Pancreas (tissue), 10 donors: Measurements from ENCODE around the gene ABO. TPM values are rescaled to one million over a fixed set of nuclear protein-coding genes. Genes with fewer than 3 reads are reported as not detected.

Experiments
- ATAC-seq, 4 donors: fragments of 200-7000 bp; cut with Tn5 transposase; one replicate each; pipeline versions ENCODE4 v1.8.0 to v1.9.1; 2020; ENCODE audit warnings: mild to moderate bottlenecking in 4 of 4, moderate library complexity in 4 of 4
- DNase-seq, 6 donors: peaks; one replicate each; pipeline ENCODE4 v3.0.0-alpha.2; 2020
- FAIRE-seq: peaks from 2 replicates; lab custom pipeline; 2012; peaks lifted over from hg19 to GRCh38; lab: Jason Lieb, UNC
- H3K27ac ChIP-seq, 4 donors: fragments of 200-600 bp; sonication (generic); 1 replicate in 3 of 4; 2 replicates in 1 of 4; pipeline versions ENCODE4 v1.5.0 to v1.8.0; 2020
- H3K27me3 ChIP-seq, 4 donors: fragments of 200-600 bp; one replicate each; pipeline ENCODE4 v1.8.0; 2021
- H3K36me3 ChIP-seq, 3 donors: fragments of 200-600 bp; sonication (generic) in 1 of 3; one replicate each; pipeline versions ENCODE4 v1.5.0 to v1.8.0; 2020 to 2021
- H3K4me1 ChIP-seq, 3 donors: fragments of 200-600 bp; one replicate each; pipeline ENCODE4 v1.8.0; 2021
- H3K4me3 ChIP-seq, 4 donors: fragments of 200-600 bp; sonication (generic) in 2 of 4; one replicate each; pipeline versions ENCODE4 v1.5.0 to v1.8.0; 2020 to 2021
- H3K9me3 ChIP-seq, 4 donors: fragments of 200-600 bp; one replicate each; pipeline ENCODE4 v1.8.0; 2021
- CTCF ChIP-seq, 4 donors: fragments of 200-600 bp; sonication (generic) in 3 of 4; IDR thresholded peaks; one replicate each; pipeline versions ENCODE4 v1.5.0 to v1.8.0; 2021; ENCODE audit warnings: antibody characterized with exemption in 4 of 4
- WGBS, 2 donors: extraction: QIAGEN DNeasy Blood & Tissue Kit; methylation state at CpG; one replicate each; pipeline ENCODE4 v1.1.7; 2013; 5-methylcytosine and 5-hydroxymethylcytosine counted together
- intact Hi-C, 3 donors: fragments of 100-400 bp; cut with DNase I; formaldehyde crosslinking; loops; one replicate each; pipeline versions ENCODE4 v1.11.1 to v1.14.2; 2022
- polyA plus RNA-seq, 2 donors: library from polyadenylated mRNA; stranded (reverse); fragments of 200-250 nt; gene quantifications; one replicate each; pipeline ENCODE4 v1.2.3, GENCODE V29; 2013
- total RNA-seq, 6 donors: library from RNA; stranded (reverse); fragmentation: NEBNext Ultra II Directional in 4 of 6; extraction: Animal tissue kit (Norgen Biotek cat#: 25700) in 4 of 6; gene quantifications; one replicate each; pipeline versions ENCODE4 v1.2.1 to v1.2.4, GENCODE V29; 2021 to 2023
- donor health status: healthy with polysubstance abuse.
- donor health status: DM: no; HTN: no; CAD: no; lungs with moderate emphysema.
- donor health status: DM: no; HTN: no; CAD: no.
- donor health status: control.
- donor health status: control.
- donor health status: Bipolar disorder and iron deficiency.
- donor health status: DM: yes; HTN: yes; CAD: no.
- donor health status: DM: no; HTN: no; CAD: no.
- donor health status: DM: no; HTN: no; CAD: no.
- donor health status: DM: yes; HTN: yes; CAD: no.

ABO gene
- total and polyA plus RNA-seq, 8 donors: 2.1 to 10.2 (median 5.4) TPM

- H3K36me3 ChIP-seq: no peaks in the 10 kb centered on the region
- no peak for ATAC-seq
Observed at GRCh38 chr9:133307301-133307700, 32.3 kb upstream of the ABO start.

DNA sequence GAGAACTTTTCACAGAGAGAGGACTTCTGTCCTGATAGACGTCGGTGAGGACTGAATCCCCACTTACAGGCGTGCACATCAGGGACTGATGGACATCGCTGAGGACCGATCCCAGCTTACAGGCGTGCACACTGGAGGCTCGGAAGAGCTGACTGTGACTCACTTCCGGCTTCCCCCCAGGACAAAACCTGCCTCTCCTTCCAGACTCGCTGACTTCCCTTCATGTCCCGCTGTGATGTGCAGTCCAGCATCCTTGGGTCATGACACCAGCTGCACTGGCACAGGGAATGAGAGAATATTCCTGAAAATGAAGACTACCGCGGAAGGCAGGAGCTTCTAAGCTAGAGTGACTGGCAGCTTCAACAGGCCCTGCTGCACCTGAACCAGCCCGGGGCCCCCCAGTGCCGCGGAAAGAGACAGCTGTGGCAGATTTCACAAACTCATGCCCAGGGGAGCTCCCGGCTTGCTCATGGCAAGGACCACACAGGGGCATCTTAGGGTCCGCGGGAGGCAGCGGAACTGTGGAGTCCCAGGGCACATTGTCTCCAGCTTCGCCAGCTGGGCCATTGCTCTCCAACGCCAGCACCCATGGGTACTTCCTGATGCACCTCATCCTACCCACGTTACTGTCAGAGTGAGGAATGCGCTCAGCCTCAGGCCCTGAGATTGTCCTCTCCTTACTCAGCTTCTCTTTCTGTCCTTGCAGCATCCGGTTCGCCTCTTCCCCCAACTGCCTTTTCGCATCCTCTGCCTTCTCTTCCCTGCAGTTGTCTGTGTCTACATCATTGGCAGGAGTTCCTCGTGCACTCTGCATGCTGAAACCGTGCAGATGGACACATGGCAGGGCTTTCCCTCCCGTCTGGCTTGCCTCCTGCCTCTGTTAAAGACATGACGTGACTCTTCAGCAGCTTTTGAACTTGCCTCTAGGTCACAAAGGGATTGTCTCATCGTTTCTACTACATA is 31.5 kb upstream of the ABO start:
- WGBS, 2 donors: 64 to 70% methylated on average over 31 of the region's 31 CpGs
- H3K36me3 ChIP-seq: no peaks in the 10 kb centered on the region
- no peak for DNase-seq
- no peaks in the 10 kb centered on the region for H3K4me1 ChIP-seq
- no peak for ATAC-seq
- H3K27me3 ChIP-seq: no peaks in the 10 kb centered on the region
- no peak overlapping the region for H3K27ac ChIP-seq
- no peak overlapping the region for H3K4me3 ChIP-seq
- intact Hi-C loops: no loop called here
- no peak for FAIRE-seq
- TF ChIP-seq CTCF (IDR thresholded peaks at IDR 0.05): no peak
- H3K9me3 ChIP-seq: no peaks in the 10 kb centered on the region

More at GRCh38 chr9:133307301-133307700, 32.3 kb upstream of the ABO start:
- intact Hi-C loops: no loop called here
- DNase-seq (no peak), FAIRE-seq (no peak)
- Histone ChIP-seq H3K27ac (no peak overlapping the region), H3K4me3 (no peak overlapping the region), H3K4me1 (no peaks in the 10 kb centered on the region), H3K9me3 (no peaks in the 10 kb centered on the region), H3K27me3 (no peaks in the 10 kb centered on the region)
- no peak for TF ChIP-seq CTCF (IDR thresholded peaks at IDR 0.05)
- 58 to 65% methylated on average over 16 of the region's 16 CpGs for whole genome bisulfite sequencing, 2 donors

- WGBS, 2 donors: 74 to 79% methylated on average over 23 of the region's 23 CpGs
- Histone ChIP-seq H3K27ac (no peak overlapping the region), H3K27me3 (no peaks in the 10 kb centered on the region), H3K4me1 (no peaks in the 10 kb centered on the region), H3K4me3 (no peak overlapping the region), H3K36me3 (no peaks in the 10 kb centered on the region), H3K9me3 (no peaks in the 10 kb centered on the region)
- no peak for TF ChIP-seq CTCF (IDR thresholded peaks at IDR 0.05)
- FAIRE-seq (no peak), ATAC-seq (no peak), DNase-seq (no peak)
- intact Hi-C loops: no loop called here
Observed at GRCh38 chr9:133305731-133306130, 30.7 kb upstream of the ABO start.

DNA sequence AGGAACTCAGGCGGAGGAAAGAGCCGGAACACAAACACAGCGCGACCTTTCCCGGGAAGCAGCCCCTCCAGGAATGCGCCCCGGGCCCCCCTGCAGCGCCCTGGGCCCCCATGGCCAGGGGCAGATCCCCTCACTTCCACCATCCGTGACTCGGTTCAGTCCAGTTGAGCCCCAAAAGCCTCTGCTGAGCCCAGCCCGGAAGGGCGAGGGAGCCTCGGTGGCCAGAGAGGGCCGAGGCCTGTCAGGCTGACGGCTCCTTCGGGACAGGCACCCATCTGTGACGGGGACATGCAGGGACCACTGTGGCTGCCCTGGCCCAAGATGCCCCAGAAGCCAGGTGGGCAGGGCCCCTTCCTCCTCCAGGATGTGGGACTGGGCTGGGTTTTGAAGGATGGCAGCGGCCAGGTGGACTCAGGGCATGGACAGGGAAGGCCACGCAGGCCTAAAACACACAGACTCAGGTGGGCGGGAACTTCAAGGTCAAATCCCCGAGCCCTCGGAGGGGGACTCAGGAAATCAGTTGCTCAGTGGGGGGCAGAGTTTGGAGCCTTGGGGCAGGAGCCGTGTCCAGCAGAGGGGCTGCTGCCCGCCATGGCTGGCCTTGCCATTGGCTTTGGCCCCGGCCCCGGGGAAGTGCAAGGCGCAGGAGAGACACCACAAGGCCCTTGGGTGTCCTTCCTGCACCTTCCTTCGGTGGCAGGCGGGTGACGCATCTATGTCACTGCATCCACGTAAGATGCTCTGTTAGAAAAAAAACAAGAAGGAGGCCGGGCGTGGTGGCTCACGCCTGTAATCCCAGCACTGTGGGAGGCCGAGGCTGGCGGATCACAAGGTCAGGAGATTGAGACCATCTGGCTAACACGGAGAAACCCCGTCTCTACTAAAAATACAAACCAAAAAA is 29.7 kb upstream of the ABO start:
- ATAC-seq (no peak), FAIRE-seq (no peak)
- no peak for TF ChIP-seq CTCF (IDR thresholded peaks at IDR 0.05)

More for the DNA sequence above, 29.7 kb upstream of the ABO start:
- Histone ChIP-seq H3K9me3 (no peaks in the 10 kb centered on the region), H3K36me3 (no peaks in the 10 kb centered on the region), H3K27ac (no peak overlapping the region), H3K27me3 (no peaks in the 10 kb centered on the region), H3K4me1 (no peaks in the 10 kb centered on the region), H3K4me3 (no peak overlapping the region)
- DNase-seq: no peak
- 85 to 87% methylated on average over 37 to 38 of the region's 38 CpGs for WGBS, 2 donors
- intact Hi-C loops: no loop called here
